CD4-positive, CD25-positive, alpha-beta regulatory T cell (primary cell): Measurements from ENCODE around the gene NFX1. TPM values are rescaled to one million over a fixed set of nuclear protein-coding genes. Genes with fewer than 3 reads are reported as not detected.
"Not testable (repeated sequence)": the region's sequence is repeated elsewhere in the genome, so short reads cannot be mapped to it uniquely, and the experiment has no call there.

Experiments
- ATAC-seq, 2 donors: fragments of 150-1000 bp; cut with Tn5 transposase; one replicate each; pipeline ENCODE4 v1.10.0; 2021; ENCODE audit warnings: low read depth in 2 of 2, moderate number of reproducible peaks in 2 of 2, moderate library complexity in 1 of 2
- DNase-seq, 3 donors: peaks; one replicate each; pipeline versions ENCODE4 v3.0.0 to v3.0.0-alpha.2; 2012 to 2022; ENCODE audit warnings: mixed read lengths in 1 of 3
- H3K27ac ChIP-seq: one replicate; pipeline ENCODE4 v1.7.0; 2013; ENCODE audit warnings: mild to moderate bottlenecking, low read length; ENCODE audit not compliant: insufficient read depth, poor library complexity, severe bottlenecking
- H3K27me3 ChIP-seq: one replicate; pipeline ENCODE4 v1.7.0; 2013; ENCODE audit warnings: low read length; ENCODE audit not compliant: control insufficient read depth, insufficient read depth
- H3K36me3 ChIP-seq: one replicate; pipeline ENCODE4 v1.7.0; 2013; ENCODE audit warnings: mild to moderate bottlenecking, low read length, moderate library complexity; ENCODE audit not compliant: control insufficient read depth, insufficient read depth
- H3K4me1 ChIP-seq: 2 replicates; pipeline ENCODE4 v1.7.0; 2013; ENCODE audit warnings: mild to moderate bottlenecking, low read length; ENCODE audit not compliant: insufficient read depth, control insufficient read depth, poor library complexity, severe bottlenecking
- H3K4me3 ChIP-seq: one replicate; pipeline ENCODE4 v1.7.0; 2013; ENCODE audit warnings: low read depth, mild to moderate bottlenecking, low read length, moderate library complexity
- H3K9me3 ChIP-seq, 2 experiments: 1 replicate in 1 of 2; 2 replicates in 1 of 2; pipeline ENCODE4 v1.7.0; 2013; ENCODE audit warnings: low read length in 2 of 2, mild to moderate bottlenecking in 1 of 2, moderate library complexity in 1 of 2; ENCODE audit not compliant: control insufficient read depth in 2 of 2
- H3K27ac Mint-ChIP-seq, 3 donors: one replicate each; pipeline ENCODE4 v1.8.0; 2020 to 2022; ENCODE audit warnings: mild to moderate bottlenecking in 3 of 3, mixed read lengths in 3 of 3, moderate library complexity in 2 of 3
- H3K27me3 Mint-ChIP-seq: one replicate; pipeline ENCODE4 v1.8.0; 2022; ENCODE audit warnings: mild to moderate bottlenecking, mixed read lengths
- H3K36me3 Mint-ChIP-seq: one replicate; pipeline ENCODE4 v1.8.0; 2020; ENCODE audit warnings: mixed read lengths
- H3K4me1 Mint-ChIP-seq, 4 donors: one replicate each; pipeline ENCODE4 v1.8.0; 2020 to 2022; ENCODE audit warnings: mixed read lengths in 4 of 4, mild to moderate bottlenecking in 1 of 4
- H3K4me3 Mint-ChIP-seq, 4 donors: one replicate each; pipeline ENCODE4 v1.8.0; 2020 to 2022; ENCODE audit warnings: mild to moderate bottlenecking in 4 of 4, mixed read lengths in 4 of 4, moderate library complexity in 3 of 4
- H3K9me3 Mint-ChIP-seq, 7 donors: one replicate each; pipeline ENCODE4 v1.8.0; 2020 to 2022; ENCODE audit warnings: mixed read lengths in 7 of 7, mild to moderate bottlenecking in 3 of 7, moderate library complexity in 2 of 7
- polyA plus RNA-seq, 4 donors: library from polyadenylated mRNA; unstranded; fragments of 300-500 nt; fragmentation: Illumina TruSeq; gene quantifications; one replicate each; pipeline ENCODE4 v1.2.3, GENCODE V29; 2021
- total RNA-seq: library from RNA; stranded (reverse); gene quantifications from one replicate; pipeline ENCODE4 v1.2.3, GENCODE V29; 2022

The NFX1 gene
- total and polyA plus RNA-seq, 5 donors from 2014 or later, result 19.8 to 36.8 (median 28.9) TPM

- H3K4me1 Mint-ChIP-seq, H3K27me3 ChIP-seq, H3K27ac ChIP-seq, H3K27me3 Mint-ChIP-seq, H3K9me3 Mint-ChIP-seq, H3K4me3 ChIP-seq, DNase-seq, ATAC-seq, H3K4me3 Mint-ChIP-seq, H3K4me1 ChIP-seq, H3K9me3 ChIP-seq: not testable (repeated sequence)
- Mint-ChIP-seq H3K36me3 (peaks cover 40% of the 10 kb centered on the region), H3K27ac (peak overlapping the region in 1 of 3 donors; percentile 84)
- H3K36me3 ChIP-seq, result peaks cover 49% of the 10 kb centered on the region
These were observed 74.5 kb downstream of the NFX1 start for GRCh38 chr9:33364814-33365213.

GRCh38 chr9:33366979-33367480 is 76.7 kb downstream of the NFX1 start:
- Histone ChIP-seq H3K4me1 (no peaks in the 10 kb centered on the region), H3K4me3 (no peak overlapping the region), H3K9me3 (no peaks in the 10 kb centered on the region), H3K36me3 (peaks cover 67% of the 10 kb centered on the region), H3K27ac (no peak overlapping the region), H3K27me3 (no peaks in the 10 kb centered on the region)
- Mint-ChIP-seq H3K27me3 (no peaks in the 10 kb centered on the region), H3K27ac (peak overlapping the region in 1 of 3 donors; percentile 86), H3K4me3 (no peak overlapping the region), H3K36me3 (peaks cover 49% of the 10 kb centered on the region), H3K9me3 (no peaks in the 10 kb centered on the region), H3K4me1 (no peaks in the 10 kb centered on the region)
- ATAC-seq (no peak), DNase-seq (no peak)

GRCh38 chr9:33372900-33373299 is 82.6 kb downstream of the NFX1 start:
- peaks cover 0 to 1% (median 0%) of the 10 kb centered on the region in 7 donors for H3K9me3 Mint-ChIP-seq
- no peak overlapping the region for H3K4me3 Mint-ChIP-seq
- peaks cover 29% of the 10 kb centered on the region for H3K36me3 ChIP-seq
- DNase-seq (no peak), ATAC-seq (no peak)
- H3K27me3 ChIP-seq, result no peaks in the 10 kb centered on the region
- H3K27ac Mint-ChIP-seq, result no peak overlapping the region
- no peaks in the 10 kb centered on the region for H3K27me3 Mint-ChIP-seq
- no peaks in the 10 kb centered on the region for H3K4me1 ChIP-seq
- H3K4me3 ChIP-seq, result no peak overlapping the region
- H3K27ac ChIP-seq, result no peak overlapping the region
- H3K4me1 Mint-ChIP-seq, result peaks cover 0 to 9% (median 3%) of the 10 kb centered on the region in 4 donors
- no peaks in the 10 kb centered on the region for H3K9me3 ChIP-seq
- H3K36me3 Mint-ChIP-seq, result peaks cover 21% of the 10 kb centered on the region

GRCh38 chr9:33374190-33374589 is 83.9 kb downstream of the NFX1 start:
- H3K9me3 ChIP-seq, result no peaks in the 10 kb centered on the region

GRCh38 chr9:33374634-33375237 is 84.4 kb downstream of the NFX1 start:
- Mint-ChIP-seq H3K36me3 (peaks cover 17% of the 10 kb centered on the region), H3K27me3 (no peaks in the 10 kb centered on the region), H3K4me3 (peak overlapping the region in 1 of 4 donors; percentile 7), H3K9me3 (peaks cover 0 to 1% (median 0%) of the 10 kb centered on the region in 7 donors), H3K27ac (peak overlapping the region in 1 of 3 donors; percentile 67), H3K4me1 (peaks cover 0 to 9% (median 3%) of the 10 kb centered on the region in 4 donors)
- peaks cover 19% of the 10 kb centered on the region for H3K36me3 ChIP-seq
- ATAC-seq (peak; percentile 81), DNase-seq (peak; percentile 44 to 79 (median 63))
- H3K27ac ChIP-seq, result no peak overlapping the region
- no peaks in the 10 kb centered on the region for H3K4me1 ChIP-seq
- H3K27me3 ChIP-seq, result no peaks in the 10 kb centered on the region
- H3K4me3 ChIP-seq, result no peak overlapping the region
- no peaks in the 10 kb centered on the region for H3K9me3 ChIP-seq

More at GRCh38 chr9:33374190-33374589, 83.9 kb downstream of the NFX1 start:
- no peak overlapping the region for H3K27ac ChIP-seq
- DNase-seq (no peak), ATAC-seq (no peak)
- no peak overlapping the region for H3K27ac Mint-ChIP-seq
- H3K4me1 ChIP-seq, result no peaks in the 10 kb centered on the region
- H3K4me3 Mint-ChIP-seq, result no peak overlapping the region
- no peaks in the 10 kb centered on the region for H3K27me3 ChIP-seq
- H3K36me3 Mint-ChIP-seq, result peaks cover 21% of the 10 kb centered on the region
- H3K4me1 Mint-ChIP-seq, result peaks cover 0 to 9% (median 3%) of the 10 kb centered on the region in 4 donors
- no peak overlapping the region for H3K4me3 ChIP-seq
- H3K36me3 ChIP-seq, result peaks cover 21% of the 10 kb centered on the region
- H3K27me3 Mint-ChIP-seq, result no peaks in the 10 kb centered on the region
- peaks cover 0 to 1% (median 0%) of the 10 kb centered on the region in 7 donors for H3K9me3 Mint-ChIP-seq

GRCh38 chr9:33375238-33375840 is 85.0 kb downstream of the NFX1 start:
- no peaks in the 10 kb centered on the region for H3K27me3 Mint-ChIP-seq
- peak in 1 of 3 donors; percentile 7 for DNase-seq
- H3K27ac Mint-ChIP-seq, result no peak overlapping the region
- H3K27me3 ChIP-seq, result no peaks in the 10 kb centered on the region
- H3K36me3 Mint-ChIP-seq, result peaks cover 11% of the 10 kb centered on the region
- peaks cover 13% of the 10 kb centered on the region for H3K36me3 ChIP-seq
- no peak overlapping the region for H3K27ac ChIP-seq
- H3K4me1 Mint-ChIP-seq, result peaks cover 0 to 9% (median 3%) of the 10 kb centered on the region in 4 donors
- peaks cover 0 to 1% (median 0%) of the 10 kb centered on the region in 7 donors for H3K9me3 Mint-ChIP-seq
- peak overlapping the region in 1 of 4 donors; percentile 7 for H3K4me3 Mint-ChIP-seq
- no peaks in the 10 kb centered on the region for H3K4me1 ChIP-seq
- no peaks in the 10 kb centered on the region for H3K9me3 ChIP-seq
- no peak overlapping the region for H3K4me3 ChIP-seq
- ATAC-seq, result peak in 1 of 2 donors; percentile 23

GRCh38 chr9:33375841-33376321 is 85.6 kb downstream of the NFX1 start:
- Mint-ChIP-seq H3K9me3 (peaks cover 0 to 1% (median 0%) of the 10 kb centered on the region in 7 donors), H3K4me1 (peaks cover 0 to 9% (median 3%) of the 10 kb centered on the region in 4 donors), H3K36me3 (peaks cover 11% of the 10 kb centered on the region), H3K4me3 (no peak overlapping the region), H3K27me3 (no peaks in the 10 kb centered on the region), H3K27ac (no peak overlapping the region)
- Histone ChIP-seq H3K4me3 (no peak overlapping the region), H3K4me1 (no peaks in the 10 kb centered on the region), H3K27me3 (no peaks in the 10 kb centered on the region), H3K27ac (no peak overlapping the region), H3K9me3 (no peaks in the 10 kb centered on the region), H3K36me3 (peaks cover 8% of the 10 kb centered on the region)
- ATAC-seq, result no peak
- DNase-seq, result no peak
